Measurements from ENCODE around the gene SPOPL.

The SPOPL gene

GRCh38 chr2:138609446-138609845 lies 107.9 kb downstream of the SPOPL start:
- TF ChIP-seq REST (IDR thresholded peaks at IDR 0.05; ENCODE audit: insufficient read depth in 1 of 2, low read depth in 2 of 2, low read length in 2 of 2) (no peak), FOXP2 (optimal IDR thresholded peaks at IDR 0.05; ENCODE audit: borderline replicate concordance, extremely low read depth, extremely low read length, insufficient read depth) (no peak), POLR2AphosphoS5 (IDR thresholded peaks at IDR 0.05; ENCODE audit: low read depth, low read length) (no peak), TAF1 (IDR thresholded peaks at IDR 0.05; ENCODE audit: borderline replicate concordance, insufficient read depth, low read length) (no peak), SIN3A (IDR thresholded peaks at IDR 0.05; ENCODE audit: borderline replicate concordance, insufficient read depth, low read length) (no peak)

- TF ChIP-seq TAF1 (IDR thresholded peaks at IDR 0.05; ENCODE audit: borderline replicate concordance, insufficient read depth, low read length) (no peak), SIN3A (IDR thresholded peaks at IDR 0.05; ENCODE audit: borderline replicate concordance, insufficient read depth, low read length) (no peak), REST (IDR thresholded peaks at IDR 0.05; ENCODE audit: insufficient read depth in 1 of 2, low read depth in 2 of 2, low read length in 2 of 2) (no peak), FOXP2 (optimal IDR thresholded peaks at IDR 0.05; ENCODE audit: borderline replicate concordance, extremely low read depth, extremely low read length, insufficient read depth) (no peak), POLR2AphosphoS5 (IDR thresholded peaks at IDR 0.05; ENCODE audit: low read depth, low read length) (no peak)
Measured at GRCh38 chr2:138610201-138610953, 108.8 kb downstream of the SPOPL start.

GRCh38 chr2:138615257-138615656 lies 113.7 kb downstream of the SPOPL start:
- TF ChIP-seq REST (IDR thresholded peaks at IDR 0.05; ENCODE audit: insufficient read depth in 1 of 2, low read depth in 2 of 2, low read length in 2 of 2) (no peak), SIN3A (IDR thresholded peaks at IDR 0.05; ENCODE audit: borderline replicate concordance, insufficient read depth, low read length) (no peak), TAF1 (IDR thresholded peaks at IDR 0.05; ENCODE audit: borderline replicate concordance, insufficient read depth, low read length) (no peak), FOXP2 (optimal IDR thresholded peaks at IDR 0.05; ENCODE audit: borderline replicate concordance, extremely low read depth, extremely low read length, insufficient read depth) (no peak), POLR2AphosphoS5 (IDR thresholded peaks at IDR 0.05; ENCODE audit: low read depth, low read length) (no peak)

GRCh38 chr2:138617026-138617425 lies 115.5 kb downstream of the SPOPL start:
- no peak for TF ChIP-seq TAF1 (IDR thresholded peaks at IDR 0.05; ENCODE audit: borderline replicate concordance, insufficient read depth, low read length)
- TF ChIP-seq POLR2AphosphoS5 (IDR thresholded peaks at IDR 0.05; ENCODE audit: low read depth, low read length), result no peak
- no peak for TF ChIP-seq SIN3A (IDR thresholded peaks at IDR 0.05; ENCODE audit: borderline replicate concordance, insufficient read depth, low read length)
- no peak for TF ChIP-seq REST (IDR thresholded peaks at IDR 0.05; ENCODE audit: insufficient read depth in 1 of 2, low read depth in 2 of 2, low read length in 2 of 2)
- no peak for TF ChIP-seq FOXP2 (optimal IDR thresholded peaks at IDR 0.05; ENCODE audit: borderline replicate concordance, extremely low read depth, extremely low read length, insufficient read depth)
